K562 (cell line): ENCODE results near the gene ATG4C. TPM values are rescaled to one million over a fixed set of nuclear protein-coding genes. Genes with fewer than 3 reads are reported as not detected.
A peak's percentile ranks its signal among the peaks of the same experiment; 100 is the strongest.

Experiments used
- ATAC-seq: fragments of 200-7000 bp; cut with Tn5 transposase; 3 replicates; pipeline ENCODE4 v1.9.1; 2020; ENCODE audit warnings: moderate library complexity
- BruUV-seq: library from RNA; stranded (reverse); fragments of 400-500 nt; replicated peaks from 2 replicates; lab custom pipeline; 2021; lab: Mats Ljungman, UMichigan
- CTCF ChIA-PET: fragments of 300-600 bp; formaldehyde crosslinking; extraction: SDS; loops from one replicate; lab custom pipeline; 2021; ENCODE audit warnings: low intra/inter-chr PET ratio; lab: Yijun Ruan, JAX
- POLR2A ChIA-PET: fragments of 300-600, 350-650 bp; sonication (Branson Sonifier 250); formaldehyde crosslinking; extraction: SDS; loops from one replicate; lab custom pipeline; 2021; ENCODE audit warnings: antibody characterized with exemption, inconsistent platforms; lab: Yijun Ruan, JAX
- DNase-seq, 4 experiments: peaks; one replicate each; pipeline versions ENCODE4 v3.0.0 to v3.0.0-alpha.2; 2011 to 2018; ENCODE audit warnings: low spot score in 3 of 4, mixed read lengths in 3 of 4; ENCODE audit errors: extremely low read depth in 1 of 4
- FAIRE-seq: peaks from 2 replicates; lab custom pipeline; 2011; peaks lifted over from hg19 to GRCh38; lab: Jason Lieb, UNC
- H2AFZ ChIP-seq: 2 replicates; pipeline ENCODE4 v1.6.0; 2011; ENCODE audit warnings: low read depth, low read length, control low read depth, inconsistent platforms
- H3K27ac ChIP-seq: fragments of 200-600 bp; 3 replicates; pipeline ENCODE4 v1.8.0; 2011; ENCODE audit warnings: low read depth, mild to moderate bottlenecking, control low read depth, inconsistent platforms, low read length, moderate library complexity, mixed read lengths; ENCODE audit errors: extremely low read depth
- H3K27me3 ChIP-seq, 2 experiments: fragments of 300-600 bp in 1 of 2; 2 replicates in 1 of 2; 3 replicates in 1 of 2; pipeline versions ENCODE4 v1.6.0 to v1.8.0; 2011; ENCODE audit warnings: inconsistent platforms in 2 of 2, low read length in 2 of 2, mild to moderate bottlenecking in 1 of 2, mixed read lengths in 1 of 2, moderate library complexity in 1 of 2; ENCODE audit not compliant: control insufficient read depth in 2 of 2, insufficient read depth in 2 of 2
- H3K36me3 ChIP-seq: fragments of 300-600 bp; 3 replicates; pipeline ENCODE4 v1.8.0; 2011; ENCODE audit warnings: mild to moderate bottlenecking, low read length, inconsistent platforms; ENCODE audit not compliant: control insufficient read depth, insufficient read depth
- H3K4me1 ChIP-seq, 2 experiments: fragments of 200-600 bp in 1 of 2; replicated peaks in 1 of 2; 2 replicates in 1 of 2; 3 replicates in 1 of 2; pipeline versions ENCODE4 v1.5.1 to v1.8.0; 2011; ENCODE audit warnings: inconsistent platforms in 2 of 2, low read length in 2 of 2, mild to moderate bottlenecking in 1 of 2, mixed read lengths in 1 of 2, moderate library complexity in 1 of 2; ENCODE audit not compliant: control insufficient read depth in 2 of 2, insufficient read depth in 2 of 2
- H3K4me2 ChIP-seq: 2 replicates; pipeline ENCODE4 v1.6.1; 2011; ENCODE audit warnings: low read length, control low read depth, inconsistent platforms, mixed read lengths; ENCODE audit not compliant: insufficient read depth
- H3K4me3 ChIP-seq: fragments of 200-600 bp; sonication (generic), shearing (Covaris generic); 2 replicates; pipeline ENCODE4 v1.5.1; 2016; ENCODE audit warnings: control low read depth, inconsistent platforms
- H3K79me2 ChIP-seq: fragments of 200-600 bp; 3 replicates; pipeline ENCODE4 v1.8.0; 2011; ENCODE audit warnings: low read length, inconsistent platforms; ENCODE audit not compliant: control insufficient read depth, insufficient read depth
- H3K9ac ChIP-seq, 2 experiments: 2 replicates each; pipeline versions ENCODE4 v1.6.0 to v1.6.1; 2011; ENCODE audit warnings: low read depth in 2 of 2, low read length in 2 of 2, control low read depth in 1 of 2, inconsistent platforms in 1 of 2, mild to moderate bottlenecking in 1 of 2, mixed read lengths in 1 of 2; ENCODE audit not compliant: insufficient read depth in 1 of 2
- H3K9me1 ChIP-seq: one replicate; pipeline ENCODE4 v1.6.0; 2011; ENCODE audit warnings: inconsistent platforms, mild to moderate bottlenecking, low read length, moderate library complexity; ENCODE audit not compliant: control insufficient read depth, insufficient read depth
- H3K9me3 ChIP-seq: replicated peaks from 2 replicates; pipeline ENCODE4 v1.5.1; 2011; ENCODE audit warnings: low read depth, low read length, inconsistent platforms; ENCODE audit not compliant: control insufficient read depth, insufficient read depth
- H4K20me1 ChIP-seq: replicated peaks from 2 replicates; pipeline ENCODE4 v1.6.1; 2011; ENCODE audit warnings: low read length, inconsistent platforms, mixed read lengths; ENCODE audit not compliant: control insufficient read depth, insufficient read depth
- C11orf30 ChIP-seq: fragments of 450-650 bp; IDR thresholded peaks from 2 replicates; pipeline ENCODE4 v1.6.1; 2016; ENCODE audit warnings: low read depth, mild to moderate bottlenecking
- JUNB ChIP-seq: fragments of 450-650 bp; formaldehyde crosslinking; conservative IDR thresholded peaks from 2 replicates; pipeline ENCODE4 v1.4.0; 2020; ENCODE audit warnings: mild to moderate bottlenecking
- SMC3 ChIP-seq: conservative IDR thresholded peaks from 2 replicates; pipeline ENCODE4 v1.6.1; 2011; ENCODE audit warnings: low read depth, low read length, improper control_type of control experiment; ENCODE audit not compliant: insufficient read depth
- ZNF316 ChIP-seq: fragments of 450-650 bp; IDR thresholded peaks from 2 replicates; pipeline ENCODE4 v1.6.1; 2016
- ZNF699 ChIP-seq: fragments of 250-450 bp; sonication (Bioruptor Pico); IDR thresholded peaks from 2 replicates; pipeline ENCODE4 v1.8.0; 2021; ENCODE audit warnings: mild to moderate bottlenecking, moderate library complexity; ENCODE audit not compliant: insufficient replicate concordance
- ZNF717 ChIP-seq: fragments of 250-450 bp; sonication (Bioruptor Pico); IDR thresholded peaks from 2 replicates; pipeline ENCODE4 v1.5.0; 2021
- WGBS: fragments of 100-300 bp; shearing (Covaris generic); methylation state at CpG from one replicate; pipeline ENCODE4 v1.1.6; 2016; ENCODE audit warnings: low coverage, mixed read lengths; ENCODE audit not compliant: insufficient coverage; ENCODE audit errors: missing lambda C conversion rate; 5-methylcytosine and 5-hydroxymethylcytosine counted together
- in situ Hi-C: fragments of 300-500 bp; cut with MboI; formaldehyde crosslinking; loops from 4 replicates; pipeline ENCODE4 v1.15.0; 2018; ENCODE audit warnings: inconsistent platforms, mixed read lengths
- intact Hi-C: fragments of 100-400 bp; cut with micrococcal nuclease; formaldehyde crosslinking; loops from 2 replicates; pipeline ENCODE4 v1.14.2; 2022
- polyA plus RNA-seq, 8 experiments: library from polyadenylated mRNA; depleted of rRNA in 4 of 8; stranded (reverse) in 5 of 8; unstranded in 3 of 8; fragments of >200 nt; fragmentation: Nextera tagmentation in 2 of 8; fragmentation: Illumina TruSeq in 1 of 8; extraction: Ambion mirVana in 2 of 8; extraction: Trizol in 1 of 8; gene quantifications; 2 replicates each; pipeline versions ENCODE4 v1.2.1 to v1.2.3, GENCODE V29; 2011 to 2014; ENCODE audit warnings: inconsistent platforms in 1 of 8, missing spikeins in 1 of 8
- total RNA-seq, 7 experiments: library from RNA; depleted of rRNA in 6 of 7; stranded (reverse); fragments of >200 nt in 6 of 7; fragmentation: Illumina TruSeq in 2 of 7; extraction: Trizol in 2 of 7; gene quantifications; 2 replicates each; pipeline versions ENCODE4 v1.2.1 to v1.2.3, GENCODE V29; 2011 to 2021; ENCODE audit warnings: low replicate concordance in 1 of 7
- TF ChIP-seq, protein P1 (sequence below): fragments of 150-350 bp; IDR thresholded peaks from 2 replicates; pipeline ENCODE4 v1.6.1; 2014; ENCODE audit warnings: low read depth, mild to moderate bottlenecking, low read length, borderline replicate concordance

ATG4C gene
- total and polyA plus RNA-seq, 9 of the 15 experiments (the other 6 are each of a cell fraction or from before 2014, with no cell fraction given), result 7.6 to 35.8 (median 16.1) TPM

DNA sequence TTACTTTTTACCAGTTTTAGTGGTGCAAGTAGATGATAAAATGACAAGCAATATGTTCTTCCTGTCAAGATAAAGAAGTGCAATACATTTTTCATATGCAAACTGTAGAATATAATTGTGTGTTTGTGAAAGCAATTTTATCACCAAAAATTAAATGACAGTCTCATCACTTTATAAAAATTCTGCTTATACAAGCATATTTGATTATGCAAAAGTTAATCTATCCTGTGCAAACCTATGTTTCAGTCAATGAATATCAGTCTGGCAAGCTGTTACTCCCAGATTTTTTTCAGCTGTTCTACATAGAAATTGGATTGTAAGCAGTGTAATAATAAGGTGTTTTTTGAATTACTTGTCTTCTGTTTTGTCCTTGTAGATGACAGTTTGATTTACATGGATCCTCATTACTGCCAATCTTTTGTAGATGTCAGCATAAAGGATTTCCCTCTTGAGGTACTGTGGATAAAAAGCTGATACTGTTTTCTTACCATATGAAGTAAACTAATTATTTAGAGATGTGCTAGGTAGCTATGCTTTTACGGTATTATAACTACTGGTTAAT lies 50.5 kb downstream of the ATG4C start:
- 85% methylated on average over 1 of the region's 1 CpG for WGBS
- H3K4me2 ChIP-seq, result no peak overlapping the region
- peak; percentile 64; the same call in 1 of the 2 replicates for TF ChIP-seq ZNF316
- TF ChIP-seq, protein P1, sequence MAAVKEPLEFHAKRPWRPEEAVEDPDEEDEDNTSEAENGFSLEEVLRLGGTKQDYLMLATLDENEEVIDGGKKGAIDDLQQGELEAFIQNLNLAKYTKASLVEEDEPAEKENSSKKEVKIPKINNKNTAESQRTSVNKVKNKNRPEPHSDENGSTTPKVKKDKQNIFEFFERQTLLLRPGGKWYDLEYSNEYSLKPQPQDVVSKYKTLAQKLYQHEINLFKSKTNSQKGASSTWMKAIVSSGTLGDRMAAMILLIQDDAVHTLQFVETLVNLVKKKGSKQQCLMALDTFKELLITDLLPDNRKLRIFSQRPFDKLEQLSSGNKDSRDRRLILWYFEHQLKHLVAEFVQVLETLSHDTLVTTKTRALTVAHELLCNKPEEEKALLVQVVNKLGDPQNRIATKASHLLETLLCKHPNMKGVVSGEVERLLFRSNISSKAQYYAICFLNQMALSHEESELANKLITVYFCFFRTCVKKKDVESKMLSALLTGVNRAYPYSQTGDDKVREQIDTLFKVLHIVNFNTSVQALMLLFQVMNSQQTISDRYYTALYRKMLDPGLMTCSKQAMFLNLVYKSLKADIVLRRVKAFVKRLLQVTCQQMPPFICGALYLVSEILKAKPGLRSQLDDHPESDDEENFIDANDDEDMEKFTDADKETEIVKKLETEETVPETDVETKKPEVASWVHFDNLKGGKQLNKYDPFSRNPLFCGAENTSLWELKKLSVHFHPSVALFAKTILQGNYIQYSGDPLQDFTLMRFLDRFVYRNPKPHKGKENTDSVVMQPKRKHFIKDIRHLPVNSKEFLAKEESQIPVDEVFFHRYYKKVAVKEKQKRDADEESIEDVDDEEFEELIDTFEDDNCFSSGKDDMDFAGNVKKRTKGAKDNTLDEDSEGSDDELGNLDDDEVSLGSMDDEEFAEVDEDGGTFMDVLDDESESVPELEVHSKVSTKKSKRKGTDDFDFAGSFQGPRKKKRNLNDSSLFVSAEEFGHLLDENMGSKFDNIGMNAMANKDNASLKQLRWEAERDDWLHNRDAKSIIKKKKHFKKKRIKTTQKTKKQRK, result no peak
- TF ChIP-seq SMC3, result no peak
- TF ChIP-seq C11orf30, result peak; percentile 4; the same call in 1 of the 2 replicates
- TF ChIP-seq JUNB (CRISPR knock-in tag), result no peak
- TF ChIP-seq ZNF699, result no peak
- no peak for TF ChIP-seq ZNF717 (CRISPR knock-in tag)
- TF ChIP-seq, all 486 proteins: peak for 2
- BruUV-seq, result no TSS peak
- Histone ChIP-seq H3K27me3 (no peaks in the 10 kb centered on the region), H3K9me1 (no peaks in the 10 kb centered on the region), H4K20me1 (no peaks in the 10 kb centered on the region), H3K9me3 (no peaks in the 10 kb centered on the region), H3K4me1 (no peaks in the 10 kb centered on the region), H3K27ac (no peak overlapping the region), H3K79me2 (no peaks in the 10 kb centered on the region), H2AFZ (no peak overlapping the region), H3K36me3 (peaks cover 10% of the 10 kb centered on the region; the same call in 1 of the 3 replicates), H3K4me3 (no peak overlapping the region), H3K9ac (no peak overlapping the region)
- FAIRE-seq (no peak), ATAC-seq (no peak), DNase-seq (no peak)
- in situ Hi-C loops (no loop called here), intact Hi-C loops (no loop called here)
- CTCF ChIA-PET, result no interaction called here
- POLR2A ChIA-PET, result interaction anchor here (0.8 kb wide), 1 partner anchor 304 kb away, joined by 3 read pairs; no protein-coding TSS in a partner anchor
